ENCODE data around the gene HSD17B14. TPM values are rescaled to one million over a fixed set of nuclear protein-coding genes. Genes with fewer than 3 reads are reported as not detected.

HSD17B14 gene
- total and polyA plus RNA-seq, 2 experiments from 2014 or later, result 8.4 to 11.7 TPM

- Histone ChIP-seq H3F3A (replicated peaks; ENCODE audit: low read depth) (no peaks in the 10 kb centered on the region), H3K36me3 (ENCODE audit: insufficient read depth) (no peaks in the 10 kb centered on the region; the same call in 1 of the 2 replicates), H3K9me2 (ENCODE audit: insufficient read depth) (no peaks in the 10 kb centered on the region), H4K20me1 (replicated peaks; ENCODE audit: insufficient read depth) (no peaks in the 10 kb centered on the region), H3K4me2 (no peak overlapping the region), H3K79me2 (replicated peaks; ENCODE audit: insufficient read depth) (no peaks in the 10 kb centered on the region), H2AFZ (no peak overlapping the region), H3K27ac (ENCODE audit: low read depth) (no peak overlapping the region), H3K27me3 (ENCODE audit: insufficient read depth) (no peaks in the 10 kb centered on the region), H3K4me3 (no peak overlapping the region), H3K4me1 (ENCODE audit: insufficient read depth) (no peaks in the 10 kb centered on the region)
- Mint-ChIP-seq H3K4me3 (no peak overlapping the region), H3K27me3 (ENCODE audit: insufficient read depth, low read depth, poor library complexity) (peaks cover 12% of the 10 kb centered on the region), H3K27ac (no peak overlapping the region), H3K9me3 (no peaks in the 10 kb centered on the region), H3K4me1 (no peaks in the 10 kb centered on the region; the same call in 2 of the 3 replicates), H3K36me3 (ENCODE audit: low read depth) (no peaks in the 10 kb centered on the region)
- DNase-seq (ENCODE audit: low spot score) (no peak), ATAC-seq (no peak)
- TF ChIP-seq REST (IDR thresholded peaks at IDR 0.05; ENCODE audit: unreplicated experiment), result no peak
- TF ChIP-seq CREB1 (CRISPR knock-in tag; IDR thresholded peaks at IDR 0.05; ENCODE audit: low read depth), result no peak
- no peak for TF ChIP-seq ZNF114 (CRISPR knock-in tag; IDR thresholded peaks at IDR 0.05)
- no peak for TF ChIP-seq ETS1 (IDR thresholded peaks at IDR 0.05)
- no peak for TF ChIP-seq ZNF462 (CRISPR knock-in tag; IDR thresholded peaks at IDR 0.05)
- no peak for TF ChIP-seq POLR2AphosphoS5 (IDR thresholded peaks at IDR 0.05; ENCODE audit: low read depth)
- TF ChIP-seq STAT1 (IDR thresholded peaks at IDR 0.05; ENCODE audit: unreplicated experiment), result no peak
- TF ChIP-seq EZH2phosphoT487 (IDR thresholded peaks at IDR 0.05; ENCODE audit: unreplicated experiment), result no peak
- no peak for TF ChIP-seq ZNF331 (CRISPR knock-in tag; IDR thresholded peaks at IDR 0.05; ENCODE audit: low read depth)
Observed at GRCh38 chr19:48853483-48853882, 17.2 kb upstream of the HSD17B14 start.
